HG03175 (cell line): ENCODE results near the gene LURAP1L.

ENCODE experiments used
- ATAC-seq: cut with Tn5 transposase; IDR thresholded peaks from one replicate; pipeline ENCODE4 v1.9.1; 2021; ENCODE audit warnings: mild to moderate bottlenecking, moderate library complexity; ENCODE audit not compliant: unreplicated experiment

Gene LURAP1L

GRCh38 chr9:12776513-12777055 lies 1.8 kb downstream of the LURAP1L start:
- no peak for ATAC-seq

GRCh38 chr9:12777121-12778022 lies 2.6 kb downstream of the LURAP1L start:
- ATAC-seq = no peak

GRCh38 chr9:12778389-12778788 lies 3.6 kb downstream of the LURAP1L start:
- no peak for ATAC-seq

- no peak for ATAC-seq
These were observed 6.5 kb downstream of the LURAP1L start for GRCh38 chr9:12781226-12781733.

GRCh38 chr9:12783767-12784460 lies 9.1 kb downstream of the LURAP1L start:
- no peak for ATAC-seq

- ATAC-seq = no peak
These were observed 9.8 kb downstream of the LURAP1L start for GRCh38 chr9:12784461-12785259.

GRCh38 chr9:12785260-12785770 lies 10.5 kb downstream of the LURAP1L start:
- ATAC-seq = no peak

- ATAC-seq = no peak
These were observed 11.1 kb downstream of the LURAP1L start for GRCh38 chr9:12785941-12786340.

- ATAC-seq = no peak
These were observed 15.2 kb downstream of the LURAP1L start for GRCh38 chr9:12790001-12790400.

- no peak for ATAC-seq
These were observed 16.1 kb downstream of the LURAP1L start for GRCh38 chr9:12790883-12791282.

GRCh38 chr9:12794101-12794799 lies 19.4 kb downstream of the LURAP1L start:
- no peak for ATAC-seq

- ATAC-seq = no peak
These were observed 21.8 kb downstream of the LURAP1L start for GRCh38 chr9:12796601-12797000.

GRCh38 chr9:12797037-12797436 lies 22.2 kb downstream of the LURAP1L start:
- no peak for ATAC-seq

GRCh38 chr9:12798066-12798770 lies 23.4 kb downstream of the LURAP1L start:
- ATAC-seq = no peak

- no peak for ATAC-seq
These were observed 26.4 kb downstream of the LURAP1L start for GRCh38 chr9:12801187-12801586.

- no peak for ATAC-seq
These were observed 26.8 kb downstream of the LURAP1L start for GRCh38 chr9:12801663-12802062.

- ATAC-seq = no peak
These were observed 27.3 kb downstream of the LURAP1L start for GRCh38 chr9:12802093-12802492.

- ATAC-seq = no peak
These were observed 33.7 kb downstream of the LURAP1L start for GRCh38 chr9:12808569-12808968.

- ATAC-seq = no peak
These were observed 34.9 kb downstream of the LURAP1L start for GRCh38 chr9:12809720-12810119.
